Colonic mucosa (tissue), 4 donors: ENCODE results near the gene APOL6. TPM values are rescaled to one million over a fixed set of nuclear protein-coding genes. Genes with fewer than 3 reads are reported as not detected.

Source experiments
- DNase-seq: peaks from one replicate; pipeline ENCODE4 v3.0.0-alpha.2; 2020
- H3K27ac ChIP-seq: fragments of 200-600 bp; one replicate; pipeline ENCODE4 v1.8.0; 2021
- H3K27me3 ChIP-seq: fragments of 200-600 bp; one replicate; pipeline ENCODE4 v1.8.0; 2021
- H3K36me3 ChIP-seq: fragments of 200-600 bp; one replicate; pipeline ENCODE4 v1.8.0; 2021
- H3K4me1 ChIP-seq: fragments of 200-600 bp; one replicate; pipeline ENCODE4 v1.8.0; 2021; ENCODE audit warnings: mild to moderate bottlenecking
- H3K4me3 ChIP-seq: fragments of 200-600 bp; one replicate; pipeline ENCODE4 v1.8.0; 2021
- H3K9ac ChIP-seq, 2 donors: one replicate each; pipeline ENCODE4 v1.7.0; 2013; ENCODE audit warnings: control low read depth in 2 of 2, low read depth in 2 of 2, low read length in 2 of 2
- H3K9me3 ChIP-seq: fragments of 200-600 bp; one replicate; pipeline ENCODE4 v1.8.0; 2021
- CTCF ChIP-seq: fragments of 200-600 bp; IDR thresholded peaks from one replicate; pipeline ENCODE4 v1.8.0; 2022; ENCODE audit warnings: antibody characterized with exemption, mild to moderate bottlenecking
- intact Hi-C: fragments of 100-400 bp; cut with DNase I; formaldehyde crosslinking; loops from one replicate; pipeline ENCODE4 v1.14.1; 2022
- total RNA-seq, 2 donors: library from RNA; stranded (reverse); fragmentation: NEBNext Ultra II Directional in 1 of 2; extraction: Animal tissue kit (Norgen Biotek cat#: 25700) in 1 of 2; gene quantifications; one replicate each; pipeline ENCODE4 v1.2.1, GENCODE V29; 2021
- donor health status: healthy.
- donor health status: DM: no; HTN: no; CAD: no.
- donor health status: DM: no; HTN: no; CAD: no.

APOL6 gene
- total RNA-seq, 2 donors from 2014 or later, result 31.4 to 40.3 TPM

- H3K9ac ChIP-seq, result no peak overlapping the region
- no peaks in the 10 kb centered on the region for H3K4me1 ChIP-seq
- intact Hi-C loops, result loop anchor here (5.0 kb wide), 1 partner anchor 266 kb away; no protein-coding TSS in a partner anchor
- H3K27me3 ChIP-seq, result no peaks in the 10 kb centered on the region
- no peak overlapping the region for H3K27ac ChIP-seq
- no peaks in the 10 kb centered on the region for H3K36me3 ChIP-seq
- DNase-seq, result no peak
- H3K4me3 ChIP-seq, result no peak overlapping the region
- no peaks in the 10 kb centered on the region for H3K9me3 ChIP-seq
- TF ChIP-seq CTCF, result no peak
These were observed 29.6 kb upstream of the APOL6 start for GRCh38 chr22:35618427-35619223.

GRCh38 chr22:35619336-35620094 is 28.7 kb upstream of the APOL6 start:
- H3K4me3 ChIP-seq, result no peak overlapping the region
- H3K9me3 ChIP-seq, result no peaks in the 10 kb centered on the region
- DNase-seq, result no peak
- H3K4me1 ChIP-seq, result no peaks in the 10 kb centered on the region
- no peaks in the 10 kb centered on the region for H3K36me3 ChIP-seq
- no peak overlapping the region for H3K27ac ChIP-seq
- TF ChIP-seq CTCF, result no peak
- intact Hi-C loops, result loop anchor here (5.0 to 10.0 kb wide), 2 partner anchors 267 to 445 kb away; no protein-coding TSS in a partner anchor
- H3K9ac ChIP-seq, result peak overlapping the region in 1 of 2 donors; percentile 5
- H3K27me3 ChIP-seq, result no peaks in the 10 kb centered on the region

- Histone ChIP-seq H3K4me3 (no peak overlapping the region), H3K36me3 (no peaks in the 10 kb centered on the region), H3K9ac (no peak overlapping the region), H3K4me1 (no peaks in the 10 kb centered on the region), H3K27me3 (no peaks in the 10 kb centered on the region), H3K9me3 (no peaks in the 10 kb centered on the region), H3K27ac (no peak overlapping the region)
- no peak for TF ChIP-seq CTCF
- intact Hi-C loops, result loop anchor here (10.0 kb wide), 1 partner anchor 444 kb away; no protein-coding TSS in a partner anchor
- no peak for DNase-seq
These were observed 27.5 kb upstream of the APOL6 start for GRCh38 chr22:35620624-35621251.

DNA sequence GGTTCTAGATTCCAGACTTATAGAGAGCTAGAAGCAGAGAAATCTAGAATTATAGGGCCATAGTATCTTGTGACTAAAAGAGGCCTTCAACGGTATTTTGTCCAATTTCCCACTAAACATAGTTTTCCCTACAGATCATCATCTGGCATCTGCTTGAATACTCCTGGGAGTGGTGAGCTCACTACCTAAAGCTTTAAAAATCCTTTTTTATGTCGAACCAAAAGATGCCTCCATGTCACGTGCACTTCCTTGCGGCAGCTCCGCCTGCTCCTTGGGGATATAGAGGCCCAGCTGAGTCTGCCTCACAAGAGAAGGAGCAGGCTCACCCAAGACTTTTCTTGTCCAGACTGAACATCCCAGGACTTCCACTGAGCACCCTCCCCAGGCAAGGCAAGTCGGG is 26.8 kb upstream of the APOL6 start:
- no peaks in the 10 kb centered on the region for H3K9me3 ChIP-seq
- no peak for TF ChIP-seq CTCF
- H3K4me1 ChIP-seq, result no peaks in the 10 kb centered on the region
- H3K4me3 ChIP-seq, result no peak overlapping the region
- H3K36me3 ChIP-seq, result no peaks in the 10 kb centered on the region
- intact Hi-C loops, result loop anchor here (10.0 kb wide), 1 partner anchor 443 kb away; no protein-coding TSS in a partner anchor
- no peak overlapping the region for H3K27ac ChIP-seq
- peak overlapping the region in 1 of 2 donors; percentile 60 for H3K9ac ChIP-seq
- no peak for DNase-seq
- H3K27me3 ChIP-seq, result no peaks in the 10 kb centered on the region
